ENCODE data around the gene FOXK2. TPM values are rescaled to one million over a fixed set of nuclear protein-coding genes. Genes with fewer than 3 reads are reported as not detected.

FOXK2 gene
- total RNA-seq, 2 experiments from 2014 or later: 76.2 to 144 TPM

GRCh38 chr17:82567286-82567685 lies 47.8 kb downstream of the FOXK2 start:
- H3K4me1 ChIP-seq (ENCODE audit: insufficient read depth, low read length, poor library complexity, severe bottlenecking): no peaks in the 10 kb centered on the region

GRCh38 chr17:82568997-82569393 lies 49.5 kb downstream of the FOXK2 start:
- ChIA-PET CTCF (ENCODE audit: unreplicated experiment) (no interaction called here), POLR2A (interaction anchor here (1.1 kb wide), 1 partner anchor 18 kb away, joined by 5 read pairs; no protein-coding TSS in a partner anchor)
- H3K9me2 ChIP-seq (ENCODE audit: insufficient read depth, low read length): no peaks in the 10 kb centered on the region
- peaks cover 26% of the 10 kb centered on the region; the same call in 1 of the 2 replicates for H3K79me2 ChIP-seq (ENCODE audit: insufficient read depth, low read depth, low read length)
- DNase-seq (ENCODE audit: low spot score): no peak
- no peak overlapping the region for H3K27ac ChIP-seq (ENCODE audit: low read depth, low read length, poor library complexity, severe bottlenecking)
- no peak overlapping the region for H2AFZ ChIP-seq (ENCODE audit: low read length)
- H3K4me3 ChIP-seq (ENCODE audit: low read depth, low read length, poor library complexity, severe bottlenecking): no peak overlapping the region
- BruUV-seq (replicated peaks): no TSS peak
- TF ChIP-seq CTCF (conservative IDR thresholded peaks at IDR 0.05; ENCODE audit: low read length) (no peak), EZH2phosphoT487 (IDR thresholded peaks at IDR 0.05; ENCODE audit: borderline replicate concordance, low read depth, low read length) (no peak)
- H3K36me3 ChIP-seq (ENCODE audit: insufficient read depth, low read length): peaks cover 98% of the 10 kb centered on the region
- H3K4me1 ChIP-seq (ENCODE audit: insufficient read depth, low read length, poor library complexity, severe bottlenecking): no peaks in the 10 kb centered on the region
- H3K4me2 ChIP-seq (ENCODE audit: low read length): no peak overlapping the region
- H4K20me1 ChIP-seq (ENCODE audit: insufficient read depth, low read length): peaks cover 9% of the 10 kb centered on the region
- intact Hi-C loops (cut with micrococcal nuclease; ENCODE audit: unreplicated experiment): no loop called here
- H3K9me3 ChIP-seq (ENCODE audit: low read length): no peaks in the 10 kb centered on the region

More at GRCh38 chr17:82567286-82567685, 47.8 kb downstream of the FOXK2 start:
- no peaks in the 10 kb centered on the region for H3K9me2 ChIP-seq (ENCODE audit: insufficient read depth, low read length)
- no peak overlapping the region for H3K27ac ChIP-seq (ENCODE audit: low read depth, low read length, poor library complexity, severe bottlenecking)
- no TSS peak for BruUV-seq (replicated peaks)
- intact Hi-C loops (cut with micrococcal nuclease; ENCODE audit: unreplicated experiment): no loop called here
- ChIA-PET CTCF (ENCODE audit: unreplicated experiment) (no interaction called here), POLR2A (interaction anchor here (0.6 kb wide), 1 partner anchor 1998 kb away, joined by 4 read pairs; no protein-coding TSS in a partner anchor)
- peaks cover 9% of the 10 kb centered on the region for H4K20me1 ChIP-seq (ENCODE audit: insufficient read depth, low read length)
- peaks cover 39% of the 10 kb centered on the region for H3K79me2 ChIP-seq (ENCODE audit: insufficient read depth, low read depth, low read length)
- peaks cover 91% of the 10 kb centered on the region for H3K36me3 ChIP-seq (ENCODE audit: insufficient read depth, low read length)
- TF ChIP-seq CTCF (conservative IDR thresholded peaks at IDR 0.05; ENCODE audit: low read length): no peak
- TF ChIP-seq EZH2phosphoT487 (IDR thresholded peaks at IDR 0.05; ENCODE audit: borderline replicate concordance, low read depth, low read length): no peak
- no peak overlapping the region for H2AFZ ChIP-seq (ENCODE audit: low read length)
- no peak for DNase-seq (ENCODE audit: low spot score)
- no peaks in the 10 kb centered on the region for H3K9me3 ChIP-seq (ENCODE audit: low read length)
- no peak overlapping the region for H3K4me3 ChIP-seq (ENCODE audit: low read depth, low read length, poor library complexity, severe bottlenecking)
- H3K4me2 ChIP-seq (ENCODE audit: low read length): no peak overlapping the region

- H3K79me2 ChIP-seq (ENCODE audit: insufficient read depth, low read depth, low read length): peaks cover 20% of the 10 kb centered on the region; the same call in 1 of the 2 replicates
- peaks cover 98% of the 10 kb centered on the region for H3K36me3 ChIP-seq (ENCODE audit: insufficient read depth, low read length)
- H4K20me1 ChIP-seq (ENCODE audit: insufficient read depth, low read length): peaks cover 9% of the 10 kb centered on the region
- H3K4me3 ChIP-seq (ENCODE audit: low read depth, low read length, poor library complexity, severe bottlenecking): no peak overlapping the region
- TF ChIP-seq EZH2phosphoT487 (IDR thresholded peaks at IDR 0.05; ENCODE audit: borderline replicate concordance, low read depth, low read length): no peak
- no peak for TF ChIP-seq CTCF (conservative IDR thresholded peaks at IDR 0.05; ENCODE audit: low read length)
- intact Hi-C loops (cut with micrococcal nuclease; ENCODE audit: unreplicated experiment): no loop called here
- H3K4me2 ChIP-seq (ENCODE audit: low read length): no peak overlapping the region
- no peak for DNase-seq (ENCODE audit: low spot score)
- no peak overlapping the region for H3K27ac ChIP-seq (ENCODE audit: low read depth, low read length, poor library complexity, severe bottlenecking)
- no peak overlapping the region for H2AFZ ChIP-seq (ENCODE audit: low read length)
- POLR2A ChIA-PET: no interaction called here
- H3K4me1 ChIP-seq (ENCODE audit: insufficient read depth, low read length, poor library complexity, severe bottlenecking): no peaks in the 10 kb centered on the region
- BruUV-seq (replicated peaks): no TSS peak
- CTCF ChIA-PET (ENCODE audit: unreplicated experiment): no interaction called here
- H3K9me3 ChIP-seq (ENCODE audit: low read length): no peaks in the 10 kb centered on the region
- no peaks in the 10 kb centered on the region for H3K9me2 ChIP-seq (ENCODE audit: insufficient read depth, low read length)
These were observed 50.1 kb downstream of the FOXK2 start for GRCh38 chr17:82569621-82570020.
